NCI-H526 treated with DMSO at 0.1 percent for 48 hours (cell line): ENCODE data around the gene IPCEF1.
"Not testable (repeated sequence)": the region's sequence is repeated elsewhere in the genome, so short reads cannot be mapped to it uniquely, and the experiment has no call there.

Experiments used
- DNase-seq: peaks from one replicate; lab custom pipeline; 2025; lab: John Stamatoyannopoulos, UW

Gene IPCEF1

GRCh38 chr6:154334147-154334546 is 22.5 kb downstream of the IPCEF1 start:
- not testable (repeated sequence) for DNase-seq

GRCh38 chr6:154331750-154332149 is 24.9 kb downstream of the IPCEF1 start:
- DNase-seq, result no peak

GRCh38 chr6:154329350-154330170 is 27.0 kb downstream of the IPCEF1 start:
- DNase-seq, result no peak

GRCh38 chr6:154327313-154327712 is 29.3 kb downstream of the IPCEF1 start:
- not testable (repeated sequence) for DNase-seq

- no peak for DNase-seq
These were observed 31.5 kb downstream of the IPCEF1 start for GRCh38 chr6:154325142-154325541.

- DNase-seq, result no peak
These were observed 36.4 kb downstream of the IPCEF1 start for GRCh38 chr6:154320181-154320580.

GRCh38 chr6:154319231-154319858 is 37.3 kb downstream of the IPCEF1 start:
- DNase-seq, result peak; percentile 14

GRCh38 chr6:154318721-154319120 is 37.9 kb downstream of the IPCEF1 start:
- DNase-seq, result no peak

- DNase-seq, result no peak
These were observed 40.5 kb downstream of the IPCEF1 start for GRCh38 chr6:154316131-154316530.

- no peak for DNase-seq
These were observed 42.5 kb downstream of the IPCEF1 start for GRCh38 chr6:154314084-154314483.

GRCh38 chr6:154308986-154309385 is 47.6 kb downstream of the IPCEF1 start:
- no peak for DNase-seq

- DNase-seq, result no peak
These were observed 48.7 kb downstream of the IPCEF1 start for GRCh38 chr6:154307696-154308425.

GRCh38 chr6:154307147-154307546 is 49.5 kb downstream of the IPCEF1 start:
- not testable (repeated sequence) for DNase-seq

- DNase-seq, result no peak
These were observed 49.9 kb downstream of the IPCEF1 start for GRCh38 chr6:154306696-154307095.

GRCh38 chr6:154304191-154304590 is 52.4 kb downstream of the IPCEF1 start:
- no peak for DNase-seq

GRCh38 chr6:154303642-154304041 is 53.0 kb downstream of the IPCEF1 start:
- not testable (repeated sequence) for DNase-seq

- no peak for DNase-seq
These were observed 54.5 kb downstream of the IPCEF1 start for GRCh38 chr6:154301839-154302752.

- DNase-seq, result no peak
These were observed 55.4 kb downstream of the IPCEF1 start for GRCh38 chr6:154301086-154301625.

- no peak for DNase-seq
These were observed 58.3 kb downstream of the IPCEF1 start for GRCh38 chr6:154298297-154298696.

- no peak for DNase-seq
These were observed 58.9 kb downstream of the IPCEF1 start for GRCh38 chr6:154297721-154298120.

- DNase-seq, result no peak
These were observed 59.4 kb downstream of the IPCEF1 start for GRCh38 chr6:154297210-154297609.
